ENCODE data around the gene CHRNB4.

GRCh38 chr15:78651007-78651406, 10.0 kb upstream of the CHRNB4 start:
- TF ChIP-seq POLR2A (IDR thresholded peaks at IDR 0.05) (no peak), CTCF (IDR thresholded peaks at IDR 0.05) (no peak)
